ENCODE measurements around the gene C12orf57. TPM values are rescaled to one million over a fixed set of nuclear protein-coding genes. Genes with fewer than 3 reads are reported as not detected.

The C12orf57 gene
- polyA plus RNA-seq, 1 donor from 2014 or later, result 500 TPM

DNA sequence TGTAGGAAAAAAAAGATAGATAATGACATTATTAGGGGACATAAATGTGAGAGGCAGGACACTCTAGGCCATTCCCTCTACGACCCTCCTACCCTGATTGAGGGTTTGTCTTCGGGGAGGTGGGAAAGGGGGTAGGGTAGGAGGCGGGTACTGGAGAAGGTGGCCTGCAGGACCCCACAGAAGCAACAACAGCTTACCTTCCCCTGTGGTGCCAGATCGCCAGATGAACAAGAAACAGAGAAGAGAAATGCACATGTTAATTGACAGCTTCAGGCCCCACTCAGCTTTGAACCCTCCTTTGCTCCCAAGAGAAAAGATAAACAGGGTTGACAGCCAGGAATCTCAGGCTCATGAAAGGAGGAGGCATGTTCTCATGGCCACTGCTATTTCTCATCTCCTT is 21.9 kb downstream of the C12orf57 start:
- peaks cover 15% of the 10 kb centered on the region for H3K79me2 ChIP-seq (replicated peaks; ENCODE audit: insufficient read depth, low read length)
- no peak overlapping the region for H3K27ac ChIP-seq (ENCODE audit: low read length)
- no peak for TF ChIP-seq RAD21 (conservative IDR thresholded peaks at IDR 0.05)
- TF ChIP-seq TAF1 (IDR thresholded peaks at IDR 0.05; ENCODE audit: low read depth), result no peak
- no peak for TF ChIP-seq MXI1 (conservative IDR thresholded peaks at IDR 0.05; ENCODE audit: poor library complexity, severe bottlenecking)
- TF ChIP-seq EP300 (conservative IDR thresholded peaks at IDR 0.05; ENCODE audit: poor library complexity, severe bottlenecking), result no peak
- TF ChIP-seq POLR2AphosphoS5 (IDR thresholded peaks at IDR 0.05), result no peak
- TF ChIP-seq, protein P1, sequence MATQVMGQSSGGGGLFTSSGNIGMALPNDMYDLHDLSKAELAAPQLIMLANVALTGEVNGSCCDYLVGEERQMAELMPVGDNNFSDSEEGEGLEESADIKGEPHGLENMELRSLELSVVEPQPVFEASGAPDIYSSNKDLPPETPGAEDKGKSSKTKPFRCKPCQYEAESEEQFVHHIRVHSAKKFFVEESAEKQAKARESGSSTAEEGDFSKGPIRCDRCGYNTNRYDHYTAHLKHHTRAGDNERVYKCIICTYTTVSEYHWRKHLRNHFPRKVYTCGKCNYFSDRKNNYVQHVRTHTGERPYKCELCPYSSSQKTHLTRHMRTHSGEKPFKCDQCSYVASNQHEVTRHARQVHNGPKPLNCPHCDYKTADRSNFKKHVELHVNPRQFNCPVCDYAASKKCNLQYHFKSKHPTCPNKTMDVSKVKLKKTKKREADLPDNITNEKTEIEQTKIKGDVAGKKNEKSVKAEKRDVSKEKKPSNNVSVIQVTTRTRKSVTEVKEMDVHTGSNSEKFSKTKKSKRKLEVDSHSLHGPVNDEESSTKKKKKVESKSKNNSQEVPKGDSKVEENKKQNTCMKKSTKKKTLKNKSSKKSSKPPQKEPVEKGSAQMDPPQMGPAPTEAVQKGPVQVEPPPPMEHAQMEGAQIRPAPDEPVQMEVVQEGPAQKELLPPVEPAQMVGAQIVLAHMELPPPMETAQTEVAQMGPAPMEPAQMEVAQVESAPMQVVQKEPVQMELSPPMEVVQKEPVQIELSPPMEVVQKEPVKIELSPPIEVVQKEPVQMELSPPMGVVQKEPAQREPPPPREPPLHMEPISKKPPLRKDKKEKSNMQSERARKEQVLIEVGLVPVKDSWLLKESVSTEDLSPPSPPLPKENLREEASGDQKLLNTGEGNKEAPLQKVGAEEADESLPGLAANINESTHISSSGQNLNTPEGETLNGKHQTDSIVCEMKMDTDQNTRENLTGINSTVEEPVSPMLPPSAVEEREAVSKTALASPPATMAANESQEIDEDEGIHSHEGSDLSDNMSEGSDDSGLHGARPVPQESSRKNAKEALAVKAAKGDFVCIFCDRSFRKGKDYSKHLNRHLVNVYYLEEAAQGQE (IDR thresholded peaks at IDR 0.05; ENCODE audit: borderline replicate concordance), result no peak
- no peak for TF ChIP-seq EZH2 (IDR thresholded peaks at IDR 0.05; ENCODE audit: borderline replicate concordance, insufficient read depth, low read length, poor library complexity, severe bottlenecking)
- TF ChIP-seq SMC3 (conservative IDR thresholded peaks at IDR 0.05; ENCODE audit: poor library complexity), result no peak
- TF ChIP-seq, protein P2, sequence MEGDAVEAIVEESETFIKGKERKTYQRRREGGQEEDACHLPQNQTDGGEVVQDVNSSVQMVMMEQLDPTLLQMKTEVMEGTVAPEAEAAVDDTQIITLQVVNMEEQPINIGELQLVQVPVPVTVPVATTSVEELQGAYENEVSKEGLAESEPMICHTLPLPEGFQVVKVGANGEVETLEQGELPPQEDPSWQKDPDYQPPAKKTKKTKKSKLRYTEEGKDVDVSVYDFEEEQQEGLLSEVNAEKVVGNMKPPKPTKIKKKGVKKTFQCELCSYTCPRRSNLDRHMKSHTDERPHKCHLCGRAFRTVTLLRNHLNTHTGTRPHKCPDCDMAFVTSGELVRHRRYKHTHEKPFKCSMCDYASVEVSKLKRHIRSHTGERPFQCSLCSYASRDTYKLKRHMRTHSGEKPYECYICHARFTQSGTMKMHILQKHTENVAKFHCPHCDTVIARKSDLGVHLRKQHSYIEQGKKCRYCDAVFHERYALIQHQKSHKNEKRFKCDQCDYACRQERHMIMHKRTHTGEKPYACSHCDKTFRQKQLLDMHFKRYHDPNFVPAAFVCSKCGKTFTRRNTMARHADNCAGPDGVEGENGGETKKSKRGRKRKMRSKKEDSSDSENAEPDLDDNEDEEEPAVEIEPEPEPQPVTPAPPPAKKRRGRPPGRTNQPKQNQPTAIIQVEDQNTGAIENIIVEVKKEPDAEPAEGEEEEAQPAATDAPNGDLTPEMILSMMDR (IDR thresholded peaks at IDR 0.05; ENCODE audit: poor library complexity, severe bottlenecking), result no peak
- no peaks in the 10 kb centered on the region for H4K20me1 ChIP-seq (ENCODE audit: insufficient read depth)
- no peak overlapping the region for H3K4me2 ChIP-seq (ENCODE audit: low read length)
- no peak overlapping the region for H2AFZ ChIP-seq (ENCODE audit: low read depth, low read length)
- no peaks in the 10 kb centered on the region for H3F3A ChIP-seq (ENCODE audit: insufficient read depth, low read length, poor library complexity, severe bottlenecking)
- H3K9me3 ChIP-seq (ENCODE audit: low read length), result no peaks in the 10 kb centered on the region
- H3K27me3 ChIP-seq (ENCODE audit: insufficient read depth, low read depth, low read length), result no peaks in the 10 kb centered on the region
- H3K36me3 ChIP-seq (ENCODE audit: insufficient read depth, low read length), result no peaks in the 10 kb centered on the region
- H3K9me2 ChIP-seq (ENCODE audit: insufficient read depth, low read length), result no peaks in the 10 kb centered on the region
- H3K4me3 ChIP-seq (ENCODE audit: low read length), result no peak overlapping the region
- no peak overlapping the region for H3K9ac ChIP-seq (ENCODE audit: low read length)

DNA sequence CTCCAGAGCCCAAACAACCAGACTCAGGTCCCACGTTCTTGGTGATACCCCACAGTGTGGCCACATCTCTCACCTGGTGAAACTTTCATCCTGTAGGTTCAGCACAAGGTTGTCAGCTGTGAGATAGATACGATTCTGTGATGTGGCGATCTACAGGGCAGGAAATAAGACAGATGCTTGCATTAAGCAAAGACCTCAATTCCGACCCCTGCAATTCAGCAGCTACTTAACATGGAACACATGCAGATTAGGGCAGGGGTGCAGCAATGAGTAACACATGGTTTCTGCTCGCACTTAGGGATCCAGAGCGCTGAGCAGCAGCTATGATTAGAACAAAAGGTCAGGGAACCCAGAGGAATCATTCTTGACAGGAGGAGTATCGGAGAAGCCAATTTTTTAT is 22.5 kb downstream of the C12orf57 start:
- H3F3A ChIP-seq (ENCODE audit: insufficient read depth, low read length, poor library complexity, severe bottlenecking), result no peaks in the 10 kb centered on the region
- no peak for TF ChIP-seq SMC3 (conservative IDR thresholded peaks at IDR 0.05; ENCODE audit: poor library complexity)
- no peak for TF ChIP-seq TAF1 (IDR thresholded peaks at IDR 0.05; ENCODE audit: low read depth)
- TF ChIP-seq MXI1 (conservative IDR thresholded peaks at IDR 0.05; ENCODE audit: poor library complexity, severe bottlenecking), result no peak
- TF ChIP-seq EZH2 (IDR thresholded peaks at IDR 0.05; ENCODE audit: borderline replicate concordance, insufficient read depth, low read length, poor library complexity, severe bottlenecking), result no peak
- TF ChIP-seq POLR2AphosphoS5 (IDR thresholded peaks at IDR 0.05), result no peak
- no peak for TF ChIP-seq RAD21 (conservative IDR thresholded peaks at IDR 0.05)
- no peak for TF ChIP-seq EP300 (conservative IDR thresholded peaks at IDR 0.05; ENCODE audit: poor library complexity, severe bottlenecking)
- TF ChIP-seq, protein P2 (IDR thresholded peaks at IDR 0.05; ENCODE audit: poor library complexity, severe bottlenecking), result no peak
- TF ChIP-seq, protein P1 (IDR thresholded peaks at IDR 0.05; ENCODE audit: borderline replicate concordance), result no peak
- no peaks in the 10 kb centered on the region for H3K36me3 ChIP-seq (ENCODE audit: insufficient read depth, low read length)
- H4K20me1 ChIP-seq (ENCODE audit: insufficient read depth), result no peaks in the 10 kb centered on the region
- no peaks in the 10 kb centered on the region for H3K9me2 ChIP-seq (ENCODE audit: insufficient read depth, low read length)
- no peak overlapping the region for H3K4me3 ChIP-seq (ENCODE audit: low read length)
- H3K4me2 ChIP-seq (ENCODE audit: low read length), result no peak overlapping the region
- H3K79me2 ChIP-seq (replicated peaks; ENCODE audit: insufficient read depth, low read length), result peaks cover 21% of the 10 kb centered on the region
- no peaks in the 10 kb centered on the region for H3K9me3 ChIP-seq (ENCODE audit: low read length)
- H3K27ac ChIP-seq (ENCODE audit: low read length), result no peak overlapping the region
- no peak overlapping the region for H3K9ac ChIP-seq (ENCODE audit: low read length)
- H3K27me3 ChIP-seq (ENCODE audit: insufficient read depth, low read depth, low read length), result no peaks in the 10 kb centered on the region
- H2AFZ ChIP-seq (ENCODE audit: low read depth, low read length), result no peak overlapping the region
